H7 (cell line): ENCODE data around the gene UBR1. TPM values are rescaled to one million over a fixed set of nuclear protein-coding genes. Genes with fewer than 3 reads are reported as not detected.
"Not testable (repeated sequence)": the region's sequence is repeated elsewhere in the genome, so short reads cannot be mapped to it uniquely, and the experiment has no call there.

ENCODE experiments used
- DNase-seq: peaks from one replicate; pipeline ENCODE4 v3.0.0; 2012
- H3K27me3 ChIP-seq: 2 replicates; pipeline ENCODE4 v1.6.0; 2011; ENCODE audit warnings: mild to moderate bottlenecking, low read length; ENCODE audit not compliant: control insufficient read depth, insufficient read depth
- H3K36me3 ChIP-seq: replicated peaks from 2 replicates; pipeline ENCODE4 v1.5.1; 2011; ENCODE audit warnings: low read length; ENCODE audit not compliant: control insufficient read depth, insufficient read depth
- H3K4me3 ChIP-seq: 2 replicates; pipeline ENCODE4 v1.5.1; 2011; ENCODE audit warnings: low read depth, mild to moderate bottlenecking, control low read depth, low read length, moderate library complexity; ENCODE audit not compliant: insufficient read depth
- total RNA-seq: library from RNA; depleted of rRNA; stranded (reverse); fragments of >200 nt; shearing (Covaris generic); gene quantifications from 2 replicates; pipeline ENCODE4 v1.2.3, GENCODE V29; 2014; rRNA removed

The UBR1 gene
- 13.0 and 16.3 TPM in 2 replicates for total RNA-seq

- Histone ChIP-seq H3K4me3 (peak within 1 kb of the TSS; percentile 65), H3K36me3 (peaks cover 4% of the 10 kb centered on the region), H3K27me3 (no peaks in the 10 kb centered on the region)
- peak; percentile 82 for DNase-seq
Measured at GRCh38 chr15:43105778-43106485, at the start of gene UBR1. Gene UBR1, minus strand, starts transcription at chr15:43106038. Its CDS starts 16 bp downstream, at chr15:43106022.

GRCh38 chr15:43153269-43153668 is 47.4 kb upstream of the UBR1 start:
- Histone ChIP-seq H3K27me3 (no peaks in the 10 kb centered on the region), H3K4me3 (no peak overlapping the region), H3K36me3 (no peaks in the 10 kb centered on the region)
- DNase-seq = no peak

GRCh38 chr15:43151688-43152087 is 45.9 kb upstream of the UBR1 start:
- Histone ChIP-seq H3K4me3 (no peak overlapping the region), H3K36me3 (no peaks in the 10 kb centered on the region), H3K27me3 (no peaks in the 10 kb centered on the region)
- no peak for DNase-seq

GRCh38 chr15:43150191-43150929 is 44.5 kb upstream of the UBR1 start:
- no peaks in the 10 kb centered on the region for H3K36me3 ChIP-seq
- DNase-seq = no peak

GRCh38 chr15:43146184-43146583 is 40.3 kb upstream of the UBR1 start:
- Histone ChIP-seq H3K27me3 (no peaks in the 10 kb centered on the region), H3K4me3 (no peak overlapping the region), H3K36me3 (no peaks in the 10 kb centered on the region)
- DNase-seq = no peak

More at GRCh38 chr15:43150191-43150929, 44.5 kb upstream of the UBR1 start:
- Histone ChIP-seq H3K27me3 (no peaks in the 10 kb centered on the region), H3K4me3 (no peak overlapping the region)

- H3K27me3 ChIP-seq = no peaks in the 10 kb centered on the region
- no peak overlapping the region for H3K4me3 ChIP-seq
- DNase-seq = no peak
- H3K36me3 ChIP-seq = peaks cover under 1% of the 10 kb centered on the region; the same call in 1 of the 2 replicates
Measured at GRCh38 chr15:43144512-43144911, 38.7 kb upstream of the UBR1 start.

- Histone ChIP-seq H3K4me3 (no peak overlapping the region), H3K27me3 (no peaks in the 10 kb centered on the region), H3K36me3 (peaks cover 2% of the 10 kb centered on the region; the same call in 1 of the 2 replicates)
- no peak for DNase-seq
Measured at GRCh38 chr15:43143203-43143941, 37.5 kb upstream of the UBR1 start.

GRCh38 chr15:43135351-43135750 is 29.5 kb upstream of the UBR1 start:
- peaks cover 3% of the 10 kb centered on the region for H3K36me3 ChIP-seq
- peaks cover 15% of the 10 kb centered on the region for H3K27me3 ChIP-seq
- peak; percentile 52 for DNase-seq
- no peak overlapping the region for H3K4me3 ChIP-seq

GRCh38 chr15:43134157-43134635 is 28.4 kb upstream of the UBR1 start:
- DNase-seq = no peak
- H3K27me3 ChIP-seq = peaks cover 15% of the 10 kb centered on the region
- peaks cover 1% of the 10 kb centered on the region for H3K36me3 ChIP-seq
- H3K4me3 ChIP-seq = peak overlapping the region; percentile 74

- peaks cover 15% of the 10 kb centered on the region for H3K27me3 ChIP-seq
- H3K4me3 ChIP-seq = peak within 1 kb of the TSS; percentile 74
- DNase-seq = peak; percentile 88
- H3K36me3 ChIP-seq = peaks cover 1% of the 10 kb centered on the region
Measured at GRCh38 chr15:43133430-43134156, 27.8 kb upstream of the UBR1 start, which contains the start of gene TMEM62. Gene TMEM62, plus strand, starts transcription at chr15:43133586. Its CDS starts 217 bp downstream, at chr15:43133803.

GRCh38 chr15:43132830-43133429 is 27.1 kb upstream of the UBR1 start:
- no peak for DNase-seq
- H3K27me3 ChIP-seq = peaks cover 15% of the 10 kb centered on the region
- peak overlapping the region; percentile 74 for H3K4me3 ChIP-seq

GRCh38 chr15:43128980-43129335 is 23.1 kb upstream of the UBR1 start:
- Histone ChIP-seq H3K4me3 (no peak overlapping the region), H3K27me3 (peaks cover 7% of the 10 kb centered on the region), H3K36me3 (no peaks in the 10 kb centered on the region)
- no peak for DNase-seq

More at GRCh38 chr15:43132830-43133429, 27.1 kb upstream of the UBR1 start:
- peaks cover 1% of the 10 kb centered on the region; the same call in 1 of the 2 replicates for H3K36me3 ChIP-seq

- not testable (repeated sequence) for DNase-seq
Measured at GRCh38 chr15:43128174-43128979, 22.5 kb upstream of the UBR1 start.

More at GRCh38 chr15:43128174-43128979, 22.5 kb upstream of the UBR1 start:
- not testable (repeated sequence) for H3K4me3 ChIP-seq, H3K36me3 ChIP-seq, H3K27me3 ChIP-seq
